ENCODE results near the gene DPEP2. TPM values are rescaled to one million over a fixed set of nuclear protein-coding genes. Genes with fewer than 3 reads are reported as not detected.
"Not testable (repeated sequence)": the region's sequence is repeated elsewhere in the genome, so short reads cannot be mapped to it uniquely, and the experiment has no call there.

Gene DPEP2, protein sequence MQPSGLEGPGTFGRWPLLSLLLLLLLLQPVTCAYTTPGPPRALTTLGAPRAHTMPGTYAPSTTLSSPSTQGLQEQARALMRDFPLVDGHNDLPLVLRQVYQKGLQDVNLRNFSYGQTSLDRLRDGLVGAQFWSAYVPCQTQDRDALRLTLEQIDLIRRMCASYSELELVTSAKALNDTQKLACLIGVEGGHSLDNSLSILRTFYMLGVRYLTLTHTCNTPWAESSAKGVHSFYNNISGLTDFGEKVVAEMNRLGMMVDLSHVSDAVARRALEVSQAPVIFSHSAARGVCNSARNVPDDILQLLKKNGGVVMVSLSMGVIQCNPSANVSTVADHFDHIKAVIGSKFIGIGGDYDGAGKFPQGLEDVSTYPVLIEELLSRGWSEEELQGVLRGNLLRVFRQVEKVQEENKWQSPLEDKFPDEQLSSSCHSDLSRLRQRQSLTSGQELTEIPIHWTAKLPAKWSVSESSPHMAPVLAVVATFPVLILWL
- under 1 TPM in 1 of 2 donors, not detected in 1; 0.20 TPM for total RNA-seq
- not detected for polyA plus RNA-seq (2013, experiment 1 of 2)
- not detected for polyA plus RNA-seq (2013, experiment 2 of 2)
- long read RNA-seq, experiment 1, result 0 reads
- long read RNA-seq, experiment 2, result 0 reads
- long read RNA-seq, experiment 3, result 0 reads
- long read RNA-seq, experiment 4, partial matches to known transcripts, result 0 of 1 reads
- long read RNA-seq, experiment 4, other reads (novel, unspliced or antisense), result 1 of 1 reads

DNA sequence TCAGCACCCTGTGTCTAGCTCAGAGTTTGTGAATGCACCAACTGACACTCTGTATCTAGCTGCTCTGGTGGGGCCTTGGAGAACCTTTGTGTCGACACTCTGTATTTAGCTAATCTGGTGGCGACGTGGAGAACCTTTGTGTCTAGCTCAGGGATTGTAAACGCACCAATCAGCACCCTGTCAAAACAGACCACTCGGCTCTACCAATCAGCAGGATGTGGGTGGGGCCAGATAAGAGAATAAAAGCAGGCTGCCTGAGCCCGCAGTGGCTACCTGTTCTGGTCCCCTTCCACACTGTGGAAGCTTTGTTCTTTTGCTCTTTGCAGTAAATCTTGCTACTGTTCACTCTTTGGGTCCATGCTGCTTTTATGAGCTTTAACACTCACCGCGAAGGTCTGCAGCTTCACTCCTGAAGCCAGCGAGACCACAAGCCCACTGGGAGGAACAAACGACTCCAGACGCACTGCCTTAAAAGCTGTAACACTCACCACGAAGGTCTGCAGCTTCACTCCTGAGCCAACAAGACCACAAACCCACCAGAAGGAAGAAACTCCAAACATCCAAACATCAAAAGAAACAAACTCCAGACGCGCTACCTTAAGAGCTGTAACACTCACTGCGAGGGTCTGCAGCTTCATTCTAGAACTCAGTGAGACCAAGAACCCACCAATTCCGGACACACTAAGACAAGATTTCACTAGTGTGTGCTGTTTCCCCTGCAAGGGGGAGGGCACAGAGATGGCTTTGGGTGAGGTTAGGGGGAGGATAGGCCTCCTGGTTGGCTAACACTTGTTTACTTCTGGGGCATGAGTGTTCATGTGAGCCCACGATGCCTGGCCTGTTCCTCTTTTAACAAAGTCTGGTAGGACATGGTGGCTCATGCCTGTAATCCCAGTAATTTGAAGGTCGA is at the start of gene DPEP2:
Gene DPEP2, minus strand, starts transcription at position 706 of the 910 bp plus-strand sequence. CDS start 6,272 bp downstream, outside the sequence.
- 92 to 95% methylated on average over 7 to 17 of the region's 18 CpGs for WGBS, 2 experiments (ENCODE audit: insufficient coverage in 1 of 2, insufficient read length in 1 of 2)
- not testable (repeated sequence) for H3K27ac Mint-ChIP-seq, DNase-seq

DNA sequence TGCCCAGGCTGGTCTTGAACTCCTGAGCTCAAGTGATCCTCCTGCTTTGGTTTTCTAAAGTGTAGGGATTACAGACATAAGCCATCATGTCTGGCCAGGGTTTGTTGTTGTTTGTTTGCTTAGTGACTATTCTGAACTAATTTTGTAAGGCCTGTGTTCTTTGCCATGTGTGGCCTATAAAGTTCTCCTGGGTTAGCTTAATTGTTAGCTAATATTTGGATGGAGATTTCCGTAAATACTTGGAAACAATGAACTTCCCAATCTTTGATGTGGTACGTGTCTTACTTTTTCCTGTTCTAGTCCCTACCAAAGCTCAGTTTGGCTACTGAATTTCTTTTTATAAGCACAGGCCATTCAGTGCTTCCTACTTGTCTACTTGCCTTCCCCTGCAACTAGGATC is 48.7 kb upstream of the DPEP2 start:
- Histone ChIP-seq H3K27me3 (ENCODE audit: control insufficient read depth, insufficient read depth, low read length, poor library complexity, severe bottlenecking) (no peaks in the 10 kb centered on the region), H3K27ac (ENCODE audit: low read depth, low read length) (no peak overlapping the region), H3K9ac (ENCODE audit: extremely low read depth, low read length, poor library complexity, severe bottlenecking) (no peak overlapping the region), H3K36me3 (ENCODE audit: control insufficient read depth, insufficient read depth, low read length) (peaks cover 36% of the 10 kb centered on the region), H3K4me1 (ENCODE audit: control insufficient read depth, insufficient read depth, low read length) (no peaks in the 10 kb centered on the region), H3K4me3 (ENCODE audit: low read length) (no peak overlapping the region), H3K9me3 (ENCODE audit: control insufficient read depth, low read length) (no peaks in the 10 kb centered on the region)
- Mint-ChIP-seq H3K36me3 (ENCODE audit: low read depth) (peaks cover 48% of the 10 kb centered on the region), H3K27me3 (ENCODE audit: insufficient read depth) (no peaks in the 10 kb centered on the region), H3K4me3 (no peak overlapping the region), H3K27ac (no peak overlapping the region), H3K4me1 (no peaks in the 10 kb centered on the region), H3K9me3 (no peaks in the 10 kb centered on the region)
- no peak for DNase-seq
- 96 to 100% methylated on average over 1 to 2 of the region's 2 CpGs for WGBS, 2 experiments (ENCODE audit: insufficient coverage in 1 of 2, insufficient read length in 1 of 2)
- TF ChIP-seq, protein P1, sequence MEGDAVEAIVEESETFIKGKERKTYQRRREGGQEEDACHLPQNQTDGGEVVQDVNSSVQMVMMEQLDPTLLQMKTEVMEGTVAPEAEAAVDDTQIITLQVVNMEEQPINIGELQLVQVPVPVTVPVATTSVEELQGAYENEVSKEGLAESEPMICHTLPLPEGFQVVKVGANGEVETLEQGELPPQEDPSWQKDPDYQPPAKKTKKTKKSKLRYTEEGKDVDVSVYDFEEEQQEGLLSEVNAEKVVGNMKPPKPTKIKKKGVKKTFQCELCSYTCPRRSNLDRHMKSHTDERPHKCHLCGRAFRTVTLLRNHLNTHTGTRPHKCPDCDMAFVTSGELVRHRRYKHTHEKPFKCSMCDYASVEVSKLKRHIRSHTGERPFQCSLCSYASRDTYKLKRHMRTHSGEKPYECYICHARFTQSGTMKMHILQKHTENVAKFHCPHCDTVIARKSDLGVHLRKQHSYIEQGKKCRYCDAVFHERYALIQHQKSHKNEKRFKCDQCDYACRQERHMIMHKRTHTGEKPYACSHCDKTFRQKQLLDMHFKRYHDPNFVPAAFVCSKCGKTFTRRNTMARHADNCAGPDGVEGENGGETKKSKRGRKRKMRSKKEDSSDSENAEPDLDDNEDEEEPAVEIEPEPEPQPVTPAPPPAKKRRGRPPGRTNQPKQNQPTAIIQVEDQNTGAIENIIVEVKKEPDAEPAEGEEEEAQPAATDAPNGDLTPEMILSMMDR (conservative IDR thresholded peaks at IDR 0.05), result no peak

More for the DNA sequence above, at the start of gene DPEP2:
- H3K9ac ChIP-seq (ENCODE audit: extremely low read depth, low read length, poor library complexity, severe bottlenecking); H3K36me3 Mint-ChIP-seq (ENCODE audit: low read depth); H3K4me1 ChIP-seq (ENCODE audit: control insufficient read depth, insufficient read depth, low read length); H3K27ac ChIP-seq (ENCODE audit: low read depth, low read length); H3K4me1 Mint-ChIP-seq; H3K9me3 ChIP-seq (ENCODE audit: control insufficient read depth, low read length); H3K9me3 Mint-ChIP-seq; H3K4me3 Mint-ChIP-seq; H3K4me3 ChIP-seq (ENCODE audit: low read length); H3K27me3 ChIP-seq (ENCODE audit: control insufficient read depth, insufficient read depth, low read length, poor library complexity, severe bottlenecking); H3K27me3 Mint-ChIP-seq (ENCODE audit: insufficient read depth); H3K36me3 ChIP-seq (ENCODE audit: control insufficient read depth, insufficient read depth, low read length): not testable (repeated sequence)

DNA sequence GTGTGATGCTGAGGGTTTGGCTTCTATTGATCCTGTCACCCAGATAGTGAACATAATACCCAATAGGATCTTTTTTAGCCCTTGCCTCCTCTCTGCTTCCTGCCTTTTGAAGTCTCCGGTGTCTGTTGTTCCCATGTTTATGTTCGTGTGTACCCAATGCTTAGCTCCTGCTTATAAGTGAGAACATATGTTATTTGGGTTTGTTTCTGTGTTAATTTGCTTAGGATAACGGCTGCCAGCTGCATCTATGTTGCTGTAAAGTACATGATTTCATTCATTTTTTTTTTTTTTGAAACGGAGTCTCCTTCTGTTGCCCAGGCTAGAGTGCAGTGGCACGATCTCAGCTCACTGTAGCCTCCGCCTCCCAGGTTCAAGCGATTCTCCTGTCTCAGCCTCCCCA is 46.8 kb upstream of the DPEP2 start:
- no peak overlapping the region for H3K27ac Mint-ChIP-seq
- Histone ChIP-seq H3K4me1 (ENCODE audit: control insufficient read depth, insufficient read depth, low read length) (no peaks in the 10 kb centered on the region), H3K36me3 (ENCODE audit: control insufficient read depth, insufficient read depth, low read length) (peaks cover 40% of the 10 kb centered on the region), H3K4me3 (ENCODE audit: low read length) (no peak overlapping the region), H3K9me3 (ENCODE audit: control insufficient read depth, low read length) (no peaks in the 10 kb centered on the region), H3K9ac (ENCODE audit: extremely low read depth, low read length, poor library complexity, severe bottlenecking) (no peak overlapping the region), H3K27ac (ENCODE audit: low read depth, low read length) (no peak overlapping the region), H3K27me3 (ENCODE audit: control insufficient read depth, insufficient read depth, low read length, poor library complexity, severe bottlenecking) (no peaks in the 10 kb centered on the region)
- no peak for DNase-seq
- TF ChIP-seq, protein P1 (conservative IDR thresholded peaks at IDR 0.05), result no peak
- H3K9me3 Mint-ChIP-seq, result no peaks in the 10 kb centered on the region
- H3K27me3 Mint-ChIP-seq (ENCODE audit: insufficient read depth), result no peaks in the 10 kb centered on the region
- 95 to 100% methylated on average over 5 to 7 of the region's 7 CpGs for WGBS, 2 experiments (ENCODE audit: insufficient coverage in 1 of 2, insufficient read length in 1 of 2)
- H3K36me3 Mint-ChIP-seq (ENCODE audit: low read depth), result peaks cover 42% of the 10 kb centered on the region
- H3K4me3 Mint-ChIP-seq, result no peak overlapping the region
- H3K4me1 Mint-ChIP-seq, result no peaks in the 10 kb centered on the region
